Measurements from ENCODE around the gene SH3RF3.

Gene SH3RF3

DNA sequence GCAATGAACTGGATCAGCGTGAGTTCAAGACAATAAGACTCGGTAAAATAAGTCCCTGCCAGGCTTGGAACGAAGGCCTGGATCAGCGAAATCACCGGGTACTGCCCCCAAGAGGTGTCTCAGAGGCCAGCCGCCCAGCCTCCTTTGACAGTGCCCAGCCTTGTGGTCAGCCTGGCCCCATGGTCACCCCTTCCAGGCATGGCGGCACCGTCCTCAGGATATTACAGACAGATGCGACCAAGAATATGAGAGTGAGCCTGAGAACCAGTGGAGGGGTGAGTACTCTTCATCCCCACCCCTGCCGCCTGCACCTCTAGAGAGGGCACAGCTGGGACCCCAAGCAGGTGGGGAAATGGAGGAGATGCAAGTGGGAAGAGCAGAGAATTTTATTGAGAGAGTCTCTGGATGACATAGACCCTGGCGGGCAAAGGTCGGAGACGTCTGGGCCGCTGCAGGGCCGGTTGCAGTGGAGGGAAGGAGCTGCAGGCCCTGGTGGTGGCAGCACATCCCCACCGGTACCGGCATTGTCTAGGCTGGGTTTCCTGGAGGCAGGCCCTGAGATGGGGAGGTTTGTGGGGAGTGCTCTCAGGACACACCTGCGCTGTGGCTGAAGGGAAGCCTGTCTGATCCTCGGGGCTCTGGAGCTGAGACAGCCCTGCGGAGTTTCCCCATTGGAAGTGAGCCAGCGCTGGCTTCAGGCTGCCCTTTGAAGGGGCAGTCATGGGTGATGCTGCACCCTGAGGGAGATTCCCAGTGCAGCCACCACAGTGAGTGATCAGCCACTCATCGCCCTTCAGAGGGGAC is 294.8 kb downstream of the SH3RF3 start:
- DNase-seq: no peak

DNA sequence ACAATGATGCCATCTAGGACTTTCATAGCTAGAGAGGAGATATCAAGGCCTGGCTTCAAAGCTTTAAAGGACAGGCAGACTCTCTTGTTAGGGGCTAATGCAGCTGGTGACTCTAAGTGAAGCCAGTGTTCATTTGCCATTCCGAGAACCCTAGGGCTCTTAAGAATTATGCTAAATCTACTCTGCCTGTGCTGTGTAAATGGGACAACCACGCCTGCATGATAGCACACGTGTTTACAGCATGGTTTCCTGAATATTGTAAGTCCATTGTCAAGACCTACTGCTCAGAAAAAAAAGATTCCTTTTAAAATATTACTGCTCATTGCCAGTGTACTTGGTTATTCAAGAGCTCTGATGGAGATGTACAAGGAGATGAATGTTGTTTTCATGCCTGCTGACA is 296.4 kb downstream of the SH3RF3 start:
- no peak for DNase-seq

DNA sequence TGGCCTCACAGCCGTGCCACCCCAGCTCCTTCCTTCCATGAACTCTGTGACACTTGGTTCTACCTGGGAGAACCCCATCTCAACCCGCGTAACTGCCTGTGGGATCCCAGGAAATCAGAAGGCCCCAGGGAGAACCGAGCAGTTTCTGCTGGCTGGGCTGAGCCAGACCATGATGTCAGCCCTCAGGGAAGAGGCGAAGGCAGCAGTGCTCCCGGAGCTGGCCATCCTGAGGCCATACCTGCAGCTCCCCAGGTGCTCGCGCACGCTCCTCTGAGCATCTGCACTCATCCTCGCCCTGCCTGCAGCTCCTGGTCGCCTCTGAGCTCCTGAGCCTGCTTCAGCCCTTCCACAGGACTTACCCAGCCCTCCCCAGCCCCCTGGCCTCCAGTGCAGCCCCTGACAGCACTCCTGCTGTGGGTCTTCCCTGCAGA is 298.7 kb downstream of the SH3RF3 start:
- DNase-seq: no peak

DNA sequence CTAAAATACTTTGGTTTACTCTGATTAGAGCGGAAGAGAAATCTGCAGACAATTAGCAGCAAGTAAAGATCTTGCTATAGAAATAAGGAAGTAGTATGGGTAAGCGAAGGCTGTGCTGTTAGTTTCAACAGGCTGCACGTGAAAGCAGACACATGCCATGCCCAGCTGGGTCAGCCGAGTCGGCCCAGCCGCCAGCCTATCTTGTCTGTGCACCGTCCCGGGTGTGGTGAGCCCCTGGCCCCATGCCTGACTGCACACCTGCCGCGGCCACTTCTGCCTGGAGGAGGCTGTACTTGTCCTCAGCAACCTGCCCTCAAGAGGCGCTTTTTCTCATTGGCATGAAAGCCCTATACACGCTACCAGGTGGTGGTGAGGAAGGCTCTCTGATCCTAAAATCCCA is 299.3 kb downstream of the SH3RF3 start:
- DNase-seq: no peak

DNA sequence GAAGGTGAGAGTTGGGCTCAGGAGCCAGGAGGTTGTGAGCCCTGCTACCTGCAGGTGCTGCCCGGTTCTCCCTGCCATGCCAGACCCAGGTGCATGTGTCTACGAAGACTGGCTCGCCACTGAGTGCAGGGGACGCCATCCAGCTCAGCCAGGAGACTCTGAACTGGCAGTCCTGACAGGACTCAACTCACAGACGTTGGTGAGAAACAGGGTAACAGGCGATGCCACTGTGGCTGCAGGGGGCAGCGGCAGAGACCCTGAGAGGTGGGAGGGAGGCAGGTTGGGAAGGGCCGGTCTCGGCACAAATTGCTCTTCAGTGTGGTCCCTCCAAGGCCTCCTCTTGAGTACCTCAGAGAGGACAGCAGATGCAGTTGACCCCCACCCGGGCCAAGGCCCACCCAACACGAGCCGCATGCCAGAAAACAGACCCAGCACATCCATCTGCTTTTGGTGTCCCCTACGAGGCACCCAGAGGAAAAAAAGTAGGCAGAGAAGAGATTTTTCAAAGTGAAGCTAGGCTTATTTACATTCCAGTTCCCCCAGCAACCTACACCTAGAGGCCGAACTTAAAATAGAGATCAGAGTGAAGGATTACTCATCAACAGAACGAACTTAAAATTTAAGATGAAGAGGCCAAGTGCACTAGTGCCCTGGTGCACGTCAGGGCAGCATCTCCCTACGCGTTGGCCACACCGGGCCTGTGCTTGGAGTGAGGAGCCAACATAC is 300.0 kb downstream of the SH3RF3 start:
- DNase-seq: no peak

DNA sequence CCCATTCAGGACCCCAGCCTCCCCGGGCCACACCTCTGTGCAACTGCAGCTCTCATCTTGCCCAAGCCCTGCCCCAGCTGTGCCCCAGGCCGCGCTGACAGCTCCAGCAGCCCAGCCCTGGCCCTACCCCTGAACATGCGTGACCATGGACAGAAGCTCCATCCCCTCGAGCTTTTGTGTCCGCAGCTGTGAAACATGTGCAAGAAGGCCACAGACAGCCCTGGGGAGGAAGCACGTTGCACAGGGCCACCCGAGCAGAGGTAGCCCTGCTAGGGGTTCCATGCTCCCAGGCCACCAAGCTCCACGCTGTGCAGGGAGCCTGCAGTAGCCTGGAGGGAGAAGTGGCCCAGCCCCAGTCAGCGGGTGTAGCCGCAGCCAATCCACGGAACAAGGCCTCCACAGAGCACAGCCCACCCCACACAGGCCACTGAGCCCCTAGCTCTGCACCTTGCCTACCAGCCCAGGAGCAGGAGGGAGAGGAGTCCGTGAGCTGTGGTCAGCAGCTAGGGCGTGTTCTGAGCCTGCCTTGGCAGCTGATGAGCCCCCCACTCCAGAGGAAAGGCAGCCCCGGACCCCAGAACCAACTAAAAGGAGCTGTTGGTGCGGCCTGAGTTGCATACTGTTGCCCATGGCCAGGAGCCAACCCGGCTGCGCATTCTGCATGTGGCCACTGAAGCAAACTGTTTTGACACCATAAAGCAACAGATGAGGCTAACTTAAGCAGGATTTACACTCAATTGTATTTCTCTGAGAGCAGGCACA is 300.7 kb downstream of the SH3RF3 start:
- no peak for DNase-seq

DNA sequence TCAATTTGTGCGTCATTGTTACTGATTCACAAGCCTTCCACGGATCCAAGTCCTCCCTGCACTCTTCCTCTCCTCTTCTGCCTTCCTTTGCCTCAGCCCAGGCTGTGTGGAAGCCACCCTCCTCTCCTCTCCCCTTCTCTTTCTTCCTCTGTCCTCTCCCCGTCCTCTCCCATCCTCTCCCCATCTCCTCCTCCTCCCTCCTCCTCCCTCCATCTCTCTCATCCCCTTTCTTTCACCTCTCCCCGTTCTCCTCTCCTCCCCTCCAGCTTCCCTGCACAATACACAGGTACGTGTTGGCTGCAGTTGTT is 301.3 kb downstream of the SH3RF3 start:
- no peak for DNase-seq

DNA sequence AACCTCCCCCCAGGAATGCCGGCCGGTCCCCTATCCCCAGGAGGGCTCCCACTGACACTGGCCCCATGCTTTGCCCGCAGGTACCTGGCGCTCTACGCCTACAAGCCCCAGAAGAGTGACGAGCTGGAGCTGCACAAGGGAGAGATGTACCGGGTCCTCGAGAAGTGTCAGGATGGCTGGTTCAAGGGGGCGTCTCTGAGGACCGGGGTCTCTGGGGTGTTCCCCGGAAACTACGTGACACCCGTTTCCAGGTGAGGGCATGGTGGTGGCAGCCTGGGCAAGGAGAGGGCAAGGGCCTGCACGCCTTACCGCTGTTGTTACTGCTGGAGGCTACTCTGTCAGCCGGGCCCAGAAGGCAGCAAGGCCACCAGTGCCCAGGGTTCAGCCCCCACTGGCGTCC is 303.4 kb downstream of the SH3RF3 start:
- no peak for DNase-seq

DNA sequence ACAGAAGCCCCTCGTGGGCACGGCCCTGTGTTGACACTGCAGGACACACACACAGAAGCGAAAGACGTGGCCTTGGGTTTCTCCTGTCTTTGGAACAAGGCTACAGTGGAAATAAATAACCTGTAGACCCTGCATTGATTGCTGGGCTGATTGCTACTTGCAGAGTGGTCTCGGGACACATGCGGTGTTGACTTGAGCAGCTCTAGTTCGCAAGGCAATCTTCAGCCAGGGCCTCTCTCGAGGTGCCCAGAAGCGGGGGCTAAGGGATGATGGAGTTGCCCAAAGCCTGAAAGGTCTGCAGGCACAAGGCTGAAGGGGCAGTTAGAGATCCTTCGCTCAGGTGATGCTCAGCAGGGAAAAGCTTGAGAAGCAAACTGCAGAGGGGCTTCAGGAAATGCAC is 304.5 kb downstream of the SH3RF3 start:
- DNase-seq: no peak

DNA sequence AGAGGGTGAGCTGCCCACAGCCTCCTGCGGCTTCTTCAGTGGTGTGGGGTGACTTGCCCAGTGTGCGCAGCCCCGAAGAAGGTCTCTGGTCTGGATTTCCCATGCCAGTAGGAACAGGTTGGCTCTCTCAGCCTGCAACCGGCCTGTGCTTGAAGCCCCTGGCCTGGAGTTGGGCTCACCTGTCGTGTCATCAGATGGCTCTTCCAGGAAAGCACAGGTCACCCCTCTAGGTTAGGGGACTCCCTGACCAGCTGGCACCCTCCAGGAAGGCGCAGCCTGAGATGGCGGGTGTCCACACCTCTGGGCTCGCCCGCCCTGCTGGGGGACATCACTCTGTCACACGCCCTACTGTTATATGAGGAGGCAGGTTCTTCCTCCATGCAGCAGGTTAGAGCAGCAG is 304.9 kb downstream of the SH3RF3 start:
- no peak for DNase-seq

DNA sequence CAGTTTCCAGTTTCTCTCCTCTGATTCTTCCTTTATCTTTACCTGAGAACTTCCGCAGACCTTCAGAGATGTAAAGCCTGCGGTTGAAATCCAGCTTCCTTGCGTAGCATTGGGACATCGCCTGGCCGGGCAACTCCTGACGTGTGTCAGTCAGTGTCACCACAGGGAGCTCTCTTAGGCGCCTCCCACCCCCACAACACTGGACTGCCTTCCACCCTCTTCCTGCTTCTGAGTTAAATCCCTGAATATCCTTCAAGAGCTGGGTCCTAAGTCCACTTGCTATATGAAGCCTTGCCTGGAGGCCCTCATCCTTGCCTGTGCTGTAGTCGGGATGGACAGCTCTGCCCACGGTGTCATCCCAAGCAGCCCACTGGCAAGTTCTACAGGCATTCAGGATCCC is 305.3 kb downstream of the SH3RF3 start:
- DNase-seq: no peak

DNA sequence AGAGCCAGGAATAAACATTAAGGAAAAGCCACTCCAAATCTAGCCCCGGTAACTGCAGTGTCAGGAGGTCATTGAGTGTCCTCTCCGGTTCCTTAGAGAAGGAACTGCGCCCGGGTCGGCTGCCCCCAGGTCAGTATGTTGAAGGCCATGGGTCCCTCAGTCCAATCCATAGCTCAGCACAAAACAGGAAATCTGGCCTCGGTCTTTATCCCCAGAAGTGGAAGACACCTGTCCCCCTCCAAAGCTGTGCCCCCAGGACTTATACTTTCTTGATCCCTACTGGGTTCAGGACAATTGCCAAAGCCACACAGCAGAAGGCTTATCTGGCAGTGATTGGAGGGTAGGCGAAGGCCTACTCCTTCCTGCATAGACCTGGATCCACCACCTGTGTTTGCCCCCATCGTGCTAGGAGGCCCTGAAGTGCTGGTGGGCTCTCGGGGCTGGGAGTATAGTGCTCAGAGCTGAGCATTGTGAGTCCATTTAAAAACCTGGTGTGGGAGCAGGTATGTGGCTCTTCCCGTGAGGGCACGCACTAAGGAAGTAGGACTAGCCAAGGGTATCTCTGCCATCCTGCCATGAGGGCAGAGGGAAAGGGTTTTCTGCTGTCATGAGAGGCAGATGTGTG is 306.2 kb downstream of the SH3RF3 start:
- no peak for DNase-seq

DNA sequence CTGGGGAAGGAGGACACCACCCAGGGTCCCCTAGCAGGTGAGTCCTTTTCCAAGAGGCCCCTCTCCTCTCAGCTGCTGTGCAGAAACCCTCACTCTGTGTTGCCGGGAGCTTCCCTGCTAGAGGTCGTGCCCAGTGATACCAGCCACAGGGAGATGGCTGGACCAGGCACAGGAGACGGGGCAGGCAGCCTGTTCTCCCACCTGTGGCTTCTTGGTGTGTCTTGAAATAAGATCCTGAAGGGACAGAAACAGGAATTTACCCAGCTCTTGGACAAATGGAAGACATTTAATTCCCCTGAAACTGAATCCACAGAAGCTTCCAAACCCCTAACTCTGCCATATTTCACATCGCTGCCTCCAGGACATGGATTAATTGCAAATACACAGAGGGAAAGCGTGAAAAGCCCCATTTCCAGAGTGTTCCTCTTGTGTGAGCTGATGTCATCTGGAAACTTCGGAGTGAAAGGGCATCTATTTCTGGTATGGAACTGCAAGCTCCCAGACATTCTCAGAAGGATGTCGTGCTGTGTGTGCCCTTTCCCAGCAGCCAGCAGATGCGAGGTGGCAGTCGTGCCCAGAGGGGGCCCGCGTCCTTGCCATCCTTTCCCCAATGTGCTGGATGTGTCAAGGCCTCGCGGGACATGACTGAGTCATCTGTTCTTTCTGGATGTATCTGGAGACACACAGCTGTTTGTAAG is 307.0 kb downstream of the SH3RF3 start:
- no peak for DNase-seq

DNA sequence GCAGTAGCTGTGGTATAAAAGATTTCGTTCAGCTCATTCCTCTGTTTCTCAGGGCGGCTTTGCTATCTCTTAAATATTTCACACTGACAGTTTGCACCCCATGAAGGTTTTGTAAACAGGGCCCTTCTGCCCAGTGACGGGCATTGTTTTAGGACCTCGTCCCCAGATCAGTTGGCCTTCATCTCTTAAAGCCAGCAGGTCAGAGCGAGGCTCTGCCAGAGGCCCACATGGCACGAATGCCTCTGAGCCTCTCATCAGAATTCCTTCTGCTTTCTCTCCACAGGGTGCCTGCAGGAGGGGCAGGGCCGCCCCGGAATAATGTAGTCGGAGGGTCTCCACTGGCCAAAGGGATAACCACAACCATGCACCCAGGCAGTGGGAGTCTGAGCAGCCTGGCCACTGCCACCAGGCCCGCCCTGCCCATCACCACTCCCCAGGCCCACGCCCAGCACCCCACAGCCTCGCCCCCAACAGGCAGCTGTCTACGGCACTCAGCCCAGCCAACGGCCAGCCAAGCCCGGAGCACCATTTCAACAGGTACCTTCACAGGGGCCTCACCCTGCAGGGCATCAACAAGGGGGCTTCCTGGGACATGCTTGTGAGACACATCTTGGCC is 307.7 kb downstream of the SH3RF3 start:
- DNase-seq: no peak

DNA sequence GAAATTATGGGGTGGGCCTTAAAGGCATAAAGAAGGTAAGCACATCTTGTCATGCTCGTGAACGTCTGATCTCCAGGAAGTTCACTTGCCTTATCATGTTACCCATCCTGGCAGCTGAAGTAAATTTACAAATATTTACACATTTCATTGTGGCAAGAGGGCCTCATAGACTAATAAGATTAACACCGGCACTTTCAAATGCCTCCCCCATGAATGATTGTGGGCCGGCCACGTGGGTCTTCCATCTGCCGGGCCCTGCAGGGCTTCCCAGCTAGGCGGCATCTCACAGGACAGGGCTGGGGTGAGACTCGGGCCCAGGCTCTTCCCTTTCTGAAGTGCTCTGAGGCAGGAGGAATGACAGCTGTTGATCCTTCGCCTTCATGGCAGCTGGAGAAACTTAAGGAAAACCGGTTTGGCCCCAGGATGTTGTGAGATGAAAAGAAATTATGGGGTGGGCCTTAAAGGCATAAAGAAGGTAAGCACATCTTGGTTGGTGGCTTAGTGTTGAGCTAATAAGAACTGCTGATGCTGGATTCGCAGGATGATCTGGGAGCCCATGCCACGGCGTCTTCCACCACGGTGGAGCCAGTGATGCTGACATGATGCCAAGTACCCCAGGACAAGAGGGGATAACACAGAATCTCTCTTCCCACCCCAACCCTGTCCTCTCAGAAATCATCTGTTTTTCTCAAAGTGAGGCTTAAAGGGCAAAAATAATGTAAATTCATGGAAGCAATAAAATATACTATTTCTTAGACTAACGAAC is 308.5 kb downstream of the SH3RF3 start:
- no peak for DNase-seq

DNA sequence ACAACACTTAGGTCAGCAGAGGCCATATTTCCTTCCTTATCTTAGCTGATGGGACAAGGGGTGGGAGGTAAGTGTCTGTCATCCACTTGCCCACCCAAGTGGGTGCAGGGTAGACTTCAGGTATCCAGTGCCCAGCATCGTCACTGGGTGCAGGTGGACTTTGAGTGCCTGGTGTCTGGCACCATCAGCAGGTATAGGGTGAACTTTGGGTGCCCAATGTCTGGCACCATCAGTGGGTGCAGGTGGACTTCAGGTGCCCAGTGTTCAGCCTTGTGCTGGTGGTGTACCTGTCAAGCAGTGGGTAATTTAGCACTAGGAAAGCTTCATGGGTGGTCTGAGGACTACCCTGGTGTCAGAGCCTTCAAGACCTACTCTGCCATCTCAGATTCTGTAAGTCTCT is 309.1 kb downstream of the SH3RF3 start:
- no peak for DNase-seq

DNA sequence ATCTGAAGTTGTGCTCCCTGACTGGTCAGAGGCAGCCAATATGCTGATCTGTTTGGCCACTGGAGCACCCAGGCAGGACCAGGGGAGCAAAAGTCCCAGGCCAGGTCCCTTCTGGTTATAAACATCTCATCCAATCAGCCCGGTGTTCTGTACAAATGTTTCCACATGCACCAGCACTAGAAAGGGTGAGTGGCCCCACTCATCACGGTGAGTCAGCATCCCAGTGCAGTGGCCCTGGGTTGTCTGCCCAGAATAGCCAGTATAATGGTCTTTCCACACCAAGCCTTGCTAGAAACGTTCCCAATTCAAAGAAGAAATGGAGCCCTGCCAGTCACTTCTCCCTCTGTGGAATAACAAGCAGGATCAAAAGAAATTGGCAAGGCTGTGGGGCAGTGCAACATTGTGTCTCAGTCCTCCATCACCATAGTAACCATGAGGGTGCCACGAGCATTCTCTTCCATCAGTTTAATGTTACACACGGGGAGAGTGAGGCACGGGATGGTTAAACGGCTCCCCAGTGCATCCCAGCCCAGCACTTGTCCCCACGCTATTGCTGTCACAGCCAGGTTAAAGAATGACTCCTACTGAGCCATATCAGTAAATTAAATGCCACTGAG is 309.9 kb downstream of the SH3RF3 start:
- DNase-seq: no peak

DNA sequence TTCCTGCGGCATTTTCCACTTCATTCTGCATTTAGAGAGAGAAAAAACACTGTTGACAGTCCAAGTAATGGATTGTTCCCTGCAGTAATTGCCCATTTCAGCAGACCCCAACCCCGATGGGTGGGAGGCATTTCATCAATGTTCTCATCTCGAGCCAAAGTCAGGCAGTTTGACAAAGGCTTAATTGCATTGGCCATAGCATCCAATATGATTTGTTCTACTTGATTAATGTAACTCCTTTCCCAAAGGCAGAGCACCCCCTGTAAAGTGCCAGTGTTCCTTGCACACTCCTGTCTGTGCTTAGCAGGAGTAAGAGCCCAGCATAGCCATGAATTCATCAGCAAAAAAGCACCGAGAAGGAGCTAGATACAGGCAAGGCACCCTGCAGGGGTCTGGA is 310.4 kb downstream of the SH3RF3 start:
- no peak for DNase-seq

DNA sequence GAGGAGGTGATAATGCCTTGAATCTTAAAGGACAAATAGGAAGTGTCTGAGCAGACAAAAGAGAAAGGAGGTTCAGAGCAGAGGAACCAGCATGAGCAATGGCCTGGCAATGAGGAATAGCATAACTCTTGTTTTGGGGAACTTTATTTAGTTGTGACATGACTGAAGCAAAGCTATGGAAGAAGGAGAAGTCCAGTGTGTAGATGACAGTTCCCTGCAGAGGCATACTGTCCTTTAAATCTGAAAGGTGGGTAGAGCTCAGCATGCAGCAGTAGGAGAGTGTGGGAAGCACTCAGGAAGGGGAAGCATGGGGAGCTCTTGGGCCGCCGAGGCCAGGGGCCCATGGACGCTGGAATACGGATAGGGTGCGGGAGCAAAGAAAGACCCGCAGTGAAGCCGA is 311.0 kb downstream of the SH3RF3 start:
- DNase-seq: peak; percentile 31

DNA sequence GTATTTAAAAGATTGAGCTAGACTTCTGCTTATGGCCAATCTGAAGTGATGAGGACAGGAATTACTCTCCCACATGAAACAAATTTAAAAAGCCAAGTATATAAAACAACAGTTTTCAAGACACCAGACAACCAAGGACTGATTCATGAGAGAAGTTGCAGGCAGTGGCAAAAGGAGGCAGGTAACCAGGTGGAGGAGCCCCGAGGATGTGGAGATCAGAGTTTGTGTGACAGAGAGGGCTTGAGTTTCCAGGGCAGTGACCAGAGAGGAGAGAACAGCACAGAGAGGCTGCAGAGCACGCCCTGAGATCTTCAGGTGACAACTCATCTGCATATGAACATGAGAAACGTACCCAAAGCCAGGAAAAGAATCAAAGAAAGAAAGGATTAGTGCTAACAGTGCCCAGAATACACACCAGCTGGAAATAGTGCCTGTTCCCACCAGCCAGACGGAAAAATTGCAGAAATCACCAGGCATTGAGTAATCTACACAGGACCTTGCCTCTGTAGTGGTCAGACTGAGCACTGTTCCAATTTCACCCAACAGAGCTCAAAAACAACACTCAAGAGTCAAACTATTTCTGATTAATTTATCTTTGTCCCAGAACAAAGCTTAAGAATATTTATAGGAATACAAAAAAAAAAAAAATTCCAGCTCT is 311.6 kb downstream of the SH3RF3 start:
- peak; percentile 19 for DNase-seq

All from islet precursor cell (in vitro differentiated cells).